Activated naive CD8-positive, alpha-beta T cell treated with anti-CD3 and anti-CD28 coated beads for 36 hours (primary cell): ENCODE measurements around the gene SLC6A9. TPM values are rescaled to one million over a fixed set of nuclear protein-coding genes. Genes with fewer than 3 reads are reported as not detected.

Experiments used
- DNase-seq: peaks from one replicate; pipeline ENCODE4 v3.0.0; 2021
- H3K27ac Mint-ChIP-seq: one replicate; pipeline ENCODE4 v1.8.0; 2022; ENCODE audit warnings: mild to moderate bottlenecking, moderate library complexity, mixed read lengths
- H3K27me3 Mint-ChIP-seq: one replicate; pipeline ENCODE4 v1.8.0; 2022; ENCODE audit warnings: mild to moderate bottlenecking, mixed read lengths
- H3K36me3 Mint-ChIP-seq: one replicate; pipeline ENCODE4 v1.8.0; 2021; ENCODE audit warnings: mild to moderate bottlenecking, mixed read lengths
- H3K4me1 Mint-ChIP-seq: one replicate; pipeline ENCODE4 v1.8.0; 2021; ENCODE audit warnings: mixed read lengths
- H3K4me3 Mint-ChIP-seq: one replicate; pipeline ENCODE4 v1.8.0; 2022; ENCODE audit warnings: mild to moderate bottlenecking, moderate library complexity, mixed read lengths
- H3K9me3 Mint-ChIP-seq: one replicate; pipeline ENCODE4 v1.8.0; 2022; ENCODE audit warnings: mixed read lengths
- total RNA-seq, 2 experiments: library from RNA; stranded (reverse); gene quantifications; one replicate each; pipeline ENCODE4 v1.2.3, GENCODE V29; 2021

SLC6A9 gene
- total RNA-seq, 2 experiments from 2014 or later, result 13.5 to 14.8 TPM

- Mint-ChIP-seq H3K4me3 (peak overlapping the region; percentile 93), H3K36me3 (peaks cover 22% of the 10 kb centered on the region), H3K4me1 (peaks cover 27% of the 10 kb centered on the region), H3K27ac (peak overlapping the region; percentile 88), H3K9me3 (no peaks in the 10 kb centered on the region), H3K27me3 (no peaks in the 10 kb centered on the region)
- DNase-seq, result no peak
These were observed 60.8 kb downstream of the SLC6A9 start for GRCh38 chr1:43970502-43970901.

GRCh38 chr1:43969746-43970466 lies 61.4 kb downstream of the SLC6A9 start, which contains the start of gene DPH2:
Gene DPH2 (plus strand): TSS chr1:43970010. CDS start chr1:43970176, 166 bp downstream.
- H3K4me1 Mint-ChIP-seq, result peaks cover 27% of the 10 kb centered on the region
- H3K4me3 Mint-ChIP-seq, result peak within 1 kb of the TSS; percentile 93
- peaks cover 22% of the 10 kb centered on the region for H3K36me3 Mint-ChIP-seq
- no peaks in the 10 kb centered on the region for H3K27me3 Mint-ChIP-seq
- H3K9me3 Mint-ChIP-seq, result no peaks in the 10 kb centered on the region
- peak; percentile 92 for DNase-seq
- peak within 1 kb of the TSS; percentile 88 for H3K27ac Mint-ChIP-seq

GRCh38 chr1:43969416-43969745 lies 61.9 kb downstream of the SLC6A9 start:
- Mint-ChIP-seq H3K4me3 (peak overlapping the region; percentile 64), H3K27me3 (no peaks in the 10 kb centered on the region), H3K9me3 (no peaks in the 10 kb centered on the region), H3K27ac (no peak overlapping the region), H3K4me1 (peaks cover 26% of the 10 kb centered on the region), H3K36me3 (peaks cover 22% of the 10 kb centered on the region)
- DNase-seq, result no peak

DNA sequence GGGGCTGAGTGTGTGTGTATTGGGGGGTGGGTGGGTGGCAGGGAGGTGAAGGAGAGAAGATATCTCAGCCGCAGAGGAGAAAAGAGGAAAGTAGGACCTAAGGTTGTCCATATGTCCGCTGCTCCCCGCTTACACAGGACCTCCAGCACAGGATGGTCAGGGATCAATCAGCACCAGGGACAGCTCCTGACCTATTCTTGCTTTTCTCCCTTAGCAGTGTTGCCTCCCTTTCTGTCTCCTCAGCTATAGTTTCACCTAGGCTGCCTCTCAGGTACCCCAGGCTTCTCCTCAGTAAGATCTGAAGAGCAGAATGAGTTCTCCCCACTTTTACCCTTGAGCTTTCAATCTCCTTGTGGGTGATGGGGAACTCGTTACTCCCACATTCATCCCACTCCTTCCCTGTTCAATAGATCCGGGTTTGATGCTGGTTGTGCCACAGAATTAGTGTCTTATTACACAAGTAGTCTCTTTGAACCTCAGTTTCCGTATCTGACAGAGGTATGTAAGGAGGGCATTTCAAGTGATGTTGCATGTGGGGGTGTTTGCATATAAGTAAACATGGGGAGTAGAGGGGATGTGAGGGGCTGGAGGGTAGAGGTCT lies 62.8 kb downstream of the SLC6A9 start:
- H3K36me3 Mint-ChIP-seq, result peaks cover 16% of the 10 kb centered on the region
- no peak for DNase-seq
- no peaks in the 10 kb centered on the region for H3K9me3 Mint-ChIP-seq
- peaks cover 18% of the 10 kb centered on the region for H3K4me1 Mint-ChIP-seq
- no peak overlapping the region for H3K4me3 Mint-ChIP-seq
- H3K27ac Mint-ChIP-seq, result no peak overlapping the region
- no peaks in the 10 kb centered on the region for H3K27me3 Mint-ChIP-seq

- H3K9me3 Mint-ChIP-seq, result no peaks in the 10 kb centered on the region
- H3K4me3 Mint-ChIP-seq, result no peak overlapping the region
- H3K27me3 Mint-ChIP-seq, result no peaks in the 10 kb centered on the region
- H3K4me1 Mint-ChIP-seq, result peaks cover 4% of the 10 kb centered on the region
- no peak for DNase-seq
- H3K36me3 Mint-ChIP-seq, result peaks cover 10% of the 10 kb centered on the region
- H3K27ac Mint-ChIP-seq, result no peak overlapping the region
These were observed 65.9 kb downstream of the SLC6A9 start for GRCh38 chr1:43965316-43965715.

DNA sequence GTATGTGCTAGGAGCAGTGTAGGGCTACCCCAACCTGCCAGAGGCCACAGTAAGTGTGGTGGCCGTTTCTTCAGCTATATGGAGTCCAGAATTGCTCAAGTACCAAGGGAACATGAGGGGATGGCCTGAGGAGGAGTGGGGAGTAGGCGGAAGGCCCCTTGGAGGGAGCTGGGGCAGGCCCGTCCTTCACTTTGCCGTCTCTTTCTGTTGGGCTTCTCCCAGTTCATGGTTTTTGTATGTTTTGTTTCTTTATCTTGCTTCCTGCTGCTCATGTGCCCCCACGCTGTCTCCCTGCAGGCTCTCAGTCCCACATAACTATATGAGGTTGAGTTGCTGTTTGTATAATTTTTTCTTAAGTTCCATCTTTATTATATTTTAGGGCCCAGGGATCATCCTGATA lies 67.4 kb downstream of the SLC6A9 start:
- H3K4me1 Mint-ChIP-seq, result no peaks in the 10 kb centered on the region
- H3K4me3 Mint-ChIP-seq, result no peak overlapping the region
- H3K27me3 Mint-ChIP-seq, result no peaks in the 10 kb centered on the region
- H3K9me3 Mint-ChIP-seq, result no peaks in the 10 kb centered on the region
- H3K36me3 Mint-ChIP-seq, result peaks cover 8% of the 10 kb centered on the region
- no peak overlapping the region for H3K27ac Mint-ChIP-seq
- no peak for DNase-seq

DNA sequence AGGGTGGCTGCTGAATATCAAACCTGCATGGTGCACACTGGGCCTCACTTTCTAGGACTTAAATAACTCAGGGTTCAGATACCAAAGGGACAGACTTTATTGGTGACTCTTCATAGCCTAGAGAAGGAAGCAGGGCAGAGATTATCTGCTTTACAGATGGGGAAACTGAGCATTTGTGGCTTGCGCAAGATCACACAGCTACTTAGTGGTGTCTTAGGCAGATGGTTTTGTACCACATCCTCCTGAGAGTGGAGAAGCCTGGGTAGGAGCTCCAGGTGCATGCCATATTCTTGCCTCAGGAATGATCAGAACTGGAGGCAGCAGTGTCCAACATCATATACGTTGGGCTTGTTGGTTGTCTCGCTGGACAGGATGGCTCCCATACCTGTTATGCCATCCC lies 68.3 kb downstream of the SLC6A9 start:
- Mint-ChIP-seq H3K36me3 (peaks cover 11% of the 10 kb centered on the region), H3K27me3 (no peaks in the 10 kb centered on the region), H3K27ac (no peak overlapping the region), H3K9me3 (no peaks in the 10 kb centered on the region), H3K4me1 (no peaks in the 10 kb centered on the region), H3K4me3 (no peak overlapping the region)
- no peak for DNase-seq

GRCh38 chr1:43962324-43962723 lies 68.9 kb downstream of the SLC6A9 start:
- no peak for DNase-seq
- no peak overlapping the region for H3K4me3 Mint-ChIP-seq
- no peaks in the 10 kb centered on the region for H3K27me3 Mint-ChIP-seq
- H3K27ac Mint-ChIP-seq, result no peak overlapping the region
- H3K9me3 Mint-ChIP-seq, result no peaks in the 10 kb centered on the region
- H3K36me3 Mint-ChIP-seq, result peaks cover 9% of the 10 kb centered on the region
- H3K4me1 Mint-ChIP-seq, result no peaks in the 10 kb centered on the region

DNA sequence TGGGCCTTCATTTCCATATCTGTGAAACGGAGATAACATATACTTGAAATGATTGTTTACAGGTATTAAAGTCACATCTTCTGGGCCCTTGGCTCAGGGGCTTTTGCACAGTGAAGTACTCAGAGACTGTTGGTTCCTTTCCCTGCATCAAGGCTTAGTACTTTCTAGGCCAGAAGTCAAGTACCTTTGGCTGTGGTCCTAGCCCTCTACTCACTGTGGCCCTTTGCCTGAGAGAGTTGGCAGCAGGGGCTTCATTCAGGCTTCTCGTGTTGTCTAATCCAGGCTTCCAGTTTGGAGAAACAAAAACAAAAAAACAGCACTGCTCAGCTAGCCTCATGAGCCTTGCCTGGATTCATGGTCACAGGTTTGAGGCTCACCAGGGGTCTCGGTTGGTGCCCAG lies 69.6 kb downstream of the SLC6A9 start:
- peaks cover 9% of the 10 kb centered on the region for H3K36me3 Mint-ChIP-seq
- H3K27me3 Mint-ChIP-seq, result no peaks in the 10 kb centered on the region
- no peaks in the 10 kb centered on the region for H3K9me3 Mint-ChIP-seq
- H3K27ac Mint-ChIP-seq, result no peak overlapping the region
- H3K4me1 Mint-ChIP-seq, result no peaks in the 10 kb centered on the region
- no peak for DNase-seq
- no peak overlapping the region for H3K4me3 Mint-ChIP-seq

DNA sequence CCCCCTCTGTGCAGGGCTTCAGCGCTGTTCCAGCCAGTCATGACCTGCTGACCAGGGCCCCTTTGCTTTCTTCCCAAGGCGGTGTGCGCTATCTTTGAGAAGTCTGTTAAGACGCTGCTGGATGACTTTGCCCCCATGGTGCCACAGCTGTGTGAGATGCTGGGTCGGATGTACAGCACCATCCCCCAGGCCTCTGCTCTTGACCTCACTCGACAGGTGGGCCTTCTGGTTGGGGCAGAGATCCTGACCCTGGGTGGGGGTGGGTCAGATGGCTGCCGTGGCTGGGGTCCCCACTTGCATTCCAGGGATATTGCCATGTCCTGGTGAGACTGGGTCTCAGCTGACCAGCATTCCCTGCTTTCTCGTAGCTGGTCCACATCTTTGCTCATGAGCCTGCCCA lies 70.5 kb downstream of the SLC6A9 start:
- no peak overlapping the region for H3K27ac Mint-ChIP-seq
- no peaks in the 10 kb centered on the region for H3K4me1 Mint-ChIP-seq
- H3K36me3 Mint-ChIP-seq, result peaks cover 9% of the 10 kb centered on the region
- no peak for DNase-seq
- no peaks in the 10 kb centered on the region for H3K27me3 Mint-ChIP-seq
- H3K4me3 Mint-ChIP-seq, result no peak overlapping the region
- H3K9me3 Mint-ChIP-seq, result no peaks in the 10 kb centered on the region

DNA sequence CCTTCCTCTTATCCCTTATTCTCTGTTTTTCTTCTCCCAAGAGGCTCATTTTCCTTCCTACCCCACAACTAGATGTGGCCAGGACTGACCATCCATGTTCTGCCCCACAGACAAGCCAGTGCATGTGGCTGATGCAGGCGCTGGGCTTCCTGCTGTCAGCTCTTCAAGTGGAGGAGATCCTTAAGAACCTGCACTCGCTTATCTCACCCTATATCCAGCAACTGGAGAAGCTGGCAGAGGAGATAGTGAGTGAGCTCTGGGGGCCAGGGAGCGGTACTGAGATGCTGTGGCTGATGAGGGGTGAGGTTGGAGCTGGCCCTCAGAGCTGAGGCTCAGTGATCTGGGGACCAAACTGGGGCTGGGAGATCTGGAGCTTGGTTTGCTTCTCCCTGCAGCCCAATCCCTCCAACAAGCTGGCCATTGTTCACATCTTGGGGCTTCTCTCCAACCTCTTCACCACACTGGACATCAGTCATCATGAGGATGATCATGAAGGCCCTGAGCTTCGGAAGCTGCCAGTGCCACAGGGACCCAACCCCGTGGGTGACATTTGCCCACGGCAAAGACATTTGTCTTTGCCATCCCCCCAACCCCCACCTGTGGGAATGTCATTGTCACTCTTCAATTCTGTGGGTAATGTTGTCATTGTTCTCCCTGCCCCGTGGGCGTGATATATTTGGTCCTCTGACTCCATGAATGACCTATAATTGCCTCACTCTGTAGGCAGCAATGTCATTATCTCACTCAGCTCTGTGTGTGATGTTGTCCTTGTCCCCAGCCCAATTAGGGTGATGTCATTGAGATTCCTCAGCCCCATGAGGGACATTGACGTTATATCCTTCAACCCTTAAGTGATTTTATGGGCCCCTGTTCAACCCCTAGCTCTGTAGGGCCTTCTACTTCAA lies 72.7 kb downstream of the SLC6A9 start:
- H3K9me3 Mint-ChIP-seq, result no peaks in the 10 kb centered on the region
- H3K27ac Mint-ChIP-seq, result no peak overlapping the region
- no peaks in the 10 kb centered on the region for H3K27me3 Mint-ChIP-seq
- peaks cover 9% of the 10 kb centered on the region for H3K36me3 Mint-ChIP-seq
- no peak for DNase-seq
- H3K4me3 Mint-ChIP-seq, result no peak overlapping the region
- no peaks in the 10 kb centered on the region for H3K4me1 Mint-ChIP-seq

GRCh38 chr1:43957407-43958040 lies 73.7 kb downstream of the SLC6A9 start:
- no peak overlapping the region for H3K4me3 Mint-ChIP-seq
- H3K36me3 Mint-ChIP-seq, result peaks cover 9% of the 10 kb centered on the region
- DNase-seq, result no peak
- H3K9me3 Mint-ChIP-seq, result no peaks in the 10 kb centered on the region
- no peak overlapping the region for H3K27ac Mint-ChIP-seq
- H3K4me1 Mint-ChIP-seq, result no peaks in the 10 kb centered on the region
- no peaks in the 10 kb centered on the region for H3K27me3 Mint-ChIP-seq

DNA sequence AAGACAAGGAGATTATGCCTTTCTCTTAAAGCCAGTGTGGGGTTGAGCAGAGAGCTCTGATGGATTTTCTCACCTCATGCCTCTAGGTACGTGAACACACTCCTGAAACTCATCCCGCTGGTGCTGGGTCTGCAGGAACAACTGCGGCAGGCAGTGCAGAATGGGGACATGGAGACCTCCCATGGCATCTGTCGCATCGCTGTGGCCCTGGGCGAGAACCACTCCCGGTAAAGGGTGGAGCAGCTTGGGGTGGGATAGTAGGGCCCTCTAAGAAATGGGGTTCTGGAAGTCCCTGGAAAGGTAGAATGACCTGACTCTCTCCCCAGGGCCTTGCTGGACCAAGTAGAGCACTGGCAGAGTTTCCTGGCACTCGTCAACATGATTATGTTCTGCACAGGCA lies 75.0 kb downstream of the SLC6A9 start:
- Mint-ChIP-seq H3K27ac (no peak overlapping the region), H3K4me3 (no peak overlapping the region), H3K9me3 (no peaks in the 10 kb centered on the region), H3K36me3 (peaks cover 5% of the 10 kb centered on the region), H3K27me3 (no peaks in the 10 kb centered on the region), H3K4me1 (peaks cover 7% of the 10 kb centered on the region)
- no peak for DNase-seq

DNA sequence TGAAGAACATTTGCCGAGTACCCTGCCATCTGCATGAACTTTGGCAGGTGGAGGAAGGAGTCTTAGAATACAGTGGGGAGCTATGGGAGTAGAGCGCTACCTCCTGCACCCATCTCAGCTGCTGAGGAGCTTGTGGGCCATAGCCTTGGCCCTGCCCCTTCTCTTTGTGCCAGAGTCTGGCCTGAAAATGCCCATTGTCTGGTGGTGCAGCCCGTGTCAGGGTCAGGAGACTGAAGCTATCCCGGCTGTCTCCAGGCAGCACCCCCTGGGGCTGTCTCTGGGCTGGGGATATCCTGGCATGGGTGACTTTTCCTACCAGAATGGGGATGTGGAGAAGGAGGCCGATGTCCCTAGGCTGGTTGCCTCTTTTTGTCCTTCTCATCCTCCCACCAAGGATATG lies 77.2 kb downstream of the SLC6A9 start:
- DNase-seq, result no peak
- H3K27ac Mint-ChIP-seq, result no peak overlapping the region
- H3K36me3 Mint-ChIP-seq, result peaks cover 5% of the 10 kb centered on the region
- H3K27me3 Mint-ChIP-seq, result no peaks in the 10 kb centered on the region
- no peak overlapping the region for H3K4me3 Mint-ChIP-seq
- H3K4me1 Mint-ChIP-seq, result peaks cover 9% of the 10 kb centered on the region
- H3K9me3 Mint-ChIP-seq, result no peaks in the 10 kb centered on the region

DNA sequence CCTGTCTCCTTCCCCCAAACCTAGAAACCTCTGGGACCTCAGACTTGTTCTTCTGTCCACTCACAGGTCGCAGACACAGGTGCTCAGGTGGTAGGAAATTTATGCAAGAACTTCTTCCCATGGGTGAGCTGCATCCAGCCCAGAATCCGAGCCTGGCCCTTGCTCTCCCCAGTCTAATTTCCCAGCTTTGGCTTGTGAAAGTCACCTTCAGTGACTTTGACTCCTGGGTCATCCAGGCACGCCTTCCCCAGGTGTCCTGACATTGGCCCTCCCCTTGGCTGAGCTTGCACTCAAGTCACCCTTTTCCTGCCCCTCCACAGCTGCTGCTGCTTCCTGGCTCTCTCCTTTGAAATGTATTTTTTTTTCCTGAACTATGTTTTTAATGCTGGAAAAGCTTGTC lies 77.9 kb downstream of the SLC6A9 start:
- DNase-seq, result no peak
- H3K4me3 Mint-ChIP-seq, result no peak overlapping the region
- no peak overlapping the region for H3K27ac Mint-ChIP-seq
- H3K4me1 Mint-ChIP-seq, result peaks cover 11% of the 10 kb centered on the region
- H3K27me3 Mint-ChIP-seq, result no peaks in the 10 kb centered on the region
- peaks cover 4% of the 10 kb centered on the region for H3K36me3 Mint-ChIP-seq
- H3K9me3 Mint-ChIP-seq, result no peaks in the 10 kb centered on the region
